NCI-H345 treated with DMSO at 0.1 percent for 48 hours (cell line): ENCODE results near the gene SENP3.
"Not testable (repeated sequence)": the region's sequence is repeated elsewhere in the genome, so short reads cannot be mapped to it uniquely, and the experiment has no call there.

ENCODE experiments used
- DNase-seq: peaks from one replicate; lab custom pipeline; 2025; ENCODE audit not compliant: unreplicated experiment; lab: John Stamatoyannopoulos, UW

The SENP3 gene

DNA sequence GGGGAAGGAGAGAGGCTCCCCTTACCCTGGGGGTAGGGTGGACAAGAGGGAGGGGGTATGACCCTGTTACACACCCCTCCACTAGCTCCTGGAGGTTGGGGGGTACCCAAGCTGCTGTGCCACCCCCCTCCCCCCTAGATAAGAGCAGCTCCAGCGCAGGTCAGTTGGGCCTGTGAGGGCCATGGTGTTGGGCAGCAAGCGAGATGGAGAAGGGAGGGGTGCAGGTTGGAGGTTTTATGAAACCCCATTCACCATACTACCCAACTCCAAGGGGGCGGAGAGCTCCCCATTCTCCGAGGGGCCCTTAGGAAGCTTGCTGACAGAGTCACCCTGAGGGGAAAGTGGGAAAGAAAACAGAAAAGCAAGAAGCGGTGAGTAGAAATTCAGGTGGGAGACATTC is 29.9 kb downstream of the SENP3 start:
- DNase-seq: no peak

DNA sequence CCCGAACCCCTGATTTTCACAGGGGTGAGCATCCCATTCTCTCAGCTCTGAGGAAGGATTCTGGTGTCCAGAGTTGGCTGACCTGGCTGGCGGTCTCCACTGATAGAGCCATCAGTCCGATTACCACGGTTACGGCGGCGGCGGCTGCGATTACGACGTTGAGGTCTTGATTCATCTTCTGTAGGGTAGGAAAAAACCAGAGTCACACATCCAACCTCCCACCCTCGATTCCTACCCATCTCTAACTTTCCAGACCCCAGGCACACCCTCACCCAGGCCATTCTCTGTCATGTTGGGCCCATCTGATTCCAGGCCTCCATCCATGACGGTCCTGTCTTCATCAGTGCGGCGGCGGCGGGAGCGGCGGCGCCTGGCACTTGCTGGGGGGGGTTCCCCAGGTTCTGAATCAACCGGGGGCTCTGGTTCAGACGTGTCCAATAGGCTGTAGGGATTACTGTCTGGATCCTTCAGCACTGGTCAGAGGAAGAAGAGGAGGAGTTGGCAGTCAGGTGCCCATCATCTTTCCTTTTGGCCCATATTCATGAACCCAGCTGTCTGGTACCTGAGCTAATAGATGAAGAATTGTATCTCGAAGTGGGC is 30.8 kb downstream of the SENP3 start:
- DNase-seq: no peak

DNA sequence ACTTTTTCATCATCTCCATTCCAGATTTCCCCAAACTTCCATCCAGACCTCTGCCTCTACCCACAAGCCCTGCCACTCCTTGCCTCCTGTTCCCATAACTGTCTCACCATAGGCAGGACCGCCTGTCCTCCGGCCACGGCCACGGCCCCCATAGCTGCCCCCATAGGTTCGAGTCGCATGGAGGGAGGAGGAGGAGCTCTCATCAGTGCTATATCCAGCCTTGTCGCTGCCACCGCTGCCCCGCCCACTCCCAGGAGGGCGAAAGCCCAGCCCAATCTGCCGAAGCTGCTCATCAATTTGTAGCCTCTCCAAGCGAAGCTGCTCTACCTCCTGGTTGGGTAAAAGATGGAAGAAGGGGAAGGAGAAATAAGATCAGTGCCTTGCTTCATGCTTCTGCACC is 31.6 kb downstream of the SENP3 start:
- DNase-seq: no peak

DNA sequence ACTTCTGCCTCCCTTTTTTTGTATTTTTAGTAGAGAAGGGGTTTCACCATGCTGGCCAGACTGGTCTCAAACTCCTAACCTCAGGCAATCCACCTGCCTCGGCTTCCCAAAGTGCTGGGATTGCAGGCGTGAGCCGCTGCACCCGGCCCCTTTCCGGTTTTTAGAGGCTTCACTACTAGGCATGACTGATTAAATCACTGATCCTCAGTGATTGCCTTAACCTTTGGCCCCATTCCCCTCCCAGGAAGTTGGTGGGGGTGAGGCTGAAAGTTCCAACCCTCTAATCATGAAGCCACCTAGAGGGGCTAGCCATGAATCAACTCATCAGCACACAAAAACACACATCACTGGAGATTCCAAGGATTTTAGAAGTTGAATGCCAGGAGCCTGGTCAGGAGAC is 35.8 kb downstream of the SENP3 start:
- DNase-seq: not testable (repeated sequence)

DNA sequence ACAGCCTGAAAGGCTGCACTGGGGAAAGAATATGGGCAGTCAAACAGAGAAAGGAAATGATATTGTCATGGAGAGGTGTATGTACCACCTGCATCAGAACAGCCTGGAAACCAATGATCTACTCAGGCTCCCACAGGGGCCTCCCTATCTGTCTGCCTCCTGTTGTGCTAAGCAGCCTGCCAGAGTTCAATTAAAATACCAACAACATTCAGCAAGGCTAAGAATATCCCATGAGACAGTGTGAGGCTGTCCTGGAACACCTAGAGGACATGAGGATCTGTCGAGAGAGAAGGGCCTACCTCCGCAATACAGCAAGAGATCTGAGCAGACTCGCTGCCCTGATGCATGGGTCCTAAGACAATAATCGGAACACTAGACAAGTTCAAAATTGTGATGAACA is 44.6 kb downstream of the SENP3 start:
- DNase-seq: no peak

DNA sequence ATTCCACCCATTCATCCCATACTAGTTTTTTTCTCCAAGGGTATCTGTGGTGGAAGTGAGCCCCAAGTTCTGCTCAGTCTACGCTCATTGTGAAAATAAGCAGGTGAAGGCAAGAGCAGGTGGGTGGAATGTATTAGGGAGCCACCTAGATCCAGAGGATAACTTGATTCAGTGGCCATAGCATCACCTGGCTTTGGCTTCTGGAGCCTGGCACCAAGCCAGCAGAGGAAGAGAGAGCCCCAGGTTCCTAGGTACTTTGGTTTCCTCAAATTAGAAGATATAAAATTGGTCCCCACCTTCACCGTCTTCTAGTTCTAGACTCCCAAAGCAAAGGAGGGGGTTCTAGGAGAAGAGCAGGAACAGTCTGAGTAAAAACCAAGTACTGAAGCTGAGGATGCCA is 48.9 kb downstream of the SENP3 start:
- DNase-seq: no peak

DNA sequence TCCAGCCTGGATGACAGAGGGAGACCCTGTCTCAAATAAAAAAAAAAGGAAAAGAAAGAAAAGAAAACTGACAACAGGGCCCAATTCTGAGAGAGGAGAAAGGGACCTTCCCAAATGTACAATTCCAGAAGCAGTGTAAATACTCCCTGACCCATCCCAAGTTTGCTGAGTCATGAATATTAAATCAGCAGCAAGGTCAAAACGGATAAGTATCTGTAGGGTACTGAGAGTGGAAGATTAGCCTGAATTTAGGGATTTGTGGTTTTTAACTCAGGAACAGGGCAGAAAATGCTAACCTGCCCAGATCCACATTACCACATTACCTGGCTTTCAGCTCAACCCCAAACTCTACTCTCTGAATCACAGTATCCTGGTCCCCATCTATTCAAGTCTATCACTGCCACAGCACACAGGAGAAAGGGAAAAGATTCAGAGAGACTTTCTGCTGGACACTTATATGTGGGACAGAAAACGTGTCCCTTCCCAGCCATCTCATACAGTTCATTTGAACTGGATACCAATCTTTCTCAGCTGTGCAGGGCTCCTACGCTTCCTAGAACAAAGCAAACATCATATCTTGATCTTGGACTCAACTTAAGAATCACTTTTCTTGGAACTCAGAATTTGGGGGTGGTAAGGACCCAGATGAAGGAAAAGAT is 50.0 kb downstream of the SENP3 start:
- DNase-seq: no peak

DNA sequence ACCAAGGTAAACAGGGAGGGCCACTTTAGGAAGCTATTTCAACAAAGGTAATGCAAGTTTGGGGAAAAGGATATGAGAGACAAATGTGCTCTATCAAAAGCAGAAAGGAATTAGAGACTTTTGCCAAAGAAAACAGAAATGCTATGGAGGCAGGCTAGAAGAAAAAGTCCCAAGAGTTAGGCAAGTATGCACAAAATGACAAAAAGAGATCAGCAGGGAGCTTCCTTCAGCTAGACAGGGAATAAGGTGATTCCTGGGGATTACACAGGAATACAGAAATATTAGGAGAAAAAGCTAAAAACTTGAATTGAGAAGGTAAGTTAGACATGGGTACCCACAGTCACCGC is 50.5 kb downstream of the SENP3 start:
- no peak for DNase-seq

DNA sequence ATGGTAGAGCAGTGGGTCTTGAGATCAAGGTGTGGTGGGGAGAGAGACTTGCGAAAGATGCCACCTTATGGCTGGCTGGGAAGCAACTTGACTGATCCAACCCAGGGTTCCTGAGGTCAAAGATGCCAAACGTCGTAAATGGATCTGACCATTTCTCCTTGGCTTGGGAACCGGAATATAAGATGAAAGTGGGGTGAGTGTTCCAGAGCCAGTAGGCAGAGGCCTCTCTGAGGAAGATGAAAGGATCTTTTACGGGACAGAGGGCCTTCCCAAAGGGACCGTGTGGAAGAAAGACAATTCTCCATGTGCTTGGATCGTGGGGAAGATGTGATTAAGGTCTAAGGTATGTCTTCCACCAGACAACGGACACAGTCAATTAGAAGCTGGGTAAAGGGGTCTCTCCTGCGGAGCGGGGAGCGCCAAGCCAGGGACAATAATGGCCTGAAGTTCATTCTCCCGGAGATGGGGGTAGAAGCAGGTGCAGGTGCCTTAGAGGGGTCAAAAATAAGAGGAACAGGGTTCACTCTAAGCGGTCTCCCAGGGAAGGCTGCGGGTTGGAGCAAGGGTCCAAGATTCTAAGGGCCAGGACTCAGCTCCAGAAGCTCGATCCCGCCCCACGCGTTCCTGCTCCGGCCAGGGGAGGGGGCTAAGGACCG is 52.2 kb downstream of the SENP3 start:
- no peak for DNase-seq

DNA sequence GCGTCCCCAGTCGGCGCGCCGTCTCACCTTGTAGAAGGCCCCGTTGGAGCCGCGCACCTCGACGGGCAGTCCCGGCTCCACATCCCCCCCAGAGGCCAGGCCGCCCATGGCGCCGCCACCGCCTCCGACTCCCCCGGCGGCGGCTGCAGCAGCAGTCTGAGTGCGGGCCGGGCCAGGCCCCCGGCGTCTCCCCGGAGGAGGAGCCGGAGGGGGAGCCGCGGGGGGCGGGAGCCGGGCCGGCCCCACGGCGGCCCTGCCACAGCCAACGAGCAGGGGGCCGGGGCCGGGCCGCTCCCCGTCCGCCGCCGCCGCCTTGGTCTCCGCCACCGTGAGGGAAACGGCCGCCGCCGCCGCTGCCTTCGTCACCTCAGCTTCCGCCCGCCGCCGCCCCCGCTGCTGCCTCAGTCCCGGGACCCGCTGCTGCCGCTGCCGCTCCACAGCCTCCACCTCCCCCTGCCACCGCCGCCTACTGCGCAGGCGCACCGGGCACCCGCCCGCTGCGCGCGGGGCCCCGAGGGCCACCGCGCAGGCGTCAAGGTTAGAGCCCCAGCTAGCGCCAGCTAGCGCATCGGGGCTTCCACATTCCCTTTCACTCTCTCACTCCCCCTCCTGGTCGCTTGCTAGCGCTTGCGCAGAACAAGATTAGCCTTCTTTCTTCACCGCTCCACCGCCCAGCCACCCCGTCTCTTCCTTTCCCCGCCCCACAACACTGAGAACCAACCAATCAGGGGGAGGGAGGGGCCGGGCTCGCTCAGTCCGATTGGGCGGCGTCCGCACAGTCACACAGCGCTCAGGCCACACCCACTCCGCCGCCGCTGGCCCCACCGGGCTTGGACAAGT is 52.9 kb downstream of the SENP3 start, which contains the start of gene FXR2:
FXR2 (minus strand) TSS at position 473 of the 840 bp plus-strand sequence; CDS start at position 108, 365 bp downstream.
- peak; percentile 96 for DNase-seq

DNA sequence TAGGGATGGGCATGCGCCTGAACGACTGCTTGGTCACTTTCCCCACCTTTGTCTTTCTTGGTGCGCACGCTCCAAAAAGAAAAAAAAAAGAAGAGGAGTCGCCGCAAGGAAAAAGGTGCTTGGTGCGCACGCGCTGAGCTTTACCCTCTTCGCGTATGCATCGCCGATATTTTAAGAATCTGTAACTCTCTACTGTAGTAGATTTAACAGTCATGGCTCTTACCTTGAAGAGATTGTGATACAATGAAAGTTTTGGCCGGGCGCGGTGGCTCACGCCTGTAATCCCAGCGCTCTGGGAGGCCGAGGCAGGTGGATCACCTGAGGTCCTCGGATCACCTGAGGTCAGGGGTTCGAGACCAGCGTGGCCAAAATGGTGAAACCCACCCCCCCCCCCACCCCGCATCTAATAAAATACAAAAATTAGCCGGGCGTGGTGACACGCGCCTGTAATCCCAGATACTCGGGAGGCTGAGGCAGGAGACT is 53.6 kb downstream of the SENP3 start:
- DNase-seq: no peak

DNA sequence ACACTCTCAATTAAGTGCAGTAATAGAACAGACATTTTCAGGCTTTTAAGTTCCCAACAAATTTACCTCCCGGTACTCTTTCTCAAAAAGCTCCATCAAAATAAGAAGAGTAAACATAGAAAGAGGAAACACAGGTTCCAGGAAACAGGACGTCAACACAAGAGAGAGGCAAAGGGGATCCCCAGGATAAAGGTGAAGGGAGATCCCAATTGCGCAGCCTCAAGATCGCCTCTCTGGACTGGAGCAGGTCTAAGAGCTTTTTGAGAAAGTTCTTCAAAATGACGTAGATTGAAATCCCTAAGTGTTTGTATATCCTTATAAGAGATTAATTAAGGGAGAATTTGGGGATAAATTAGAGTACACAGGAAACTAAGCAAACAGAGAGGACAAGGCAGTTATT is 56.9 kb downstream of the SENP3 start:
- no peak for DNase-seq

DNA sequence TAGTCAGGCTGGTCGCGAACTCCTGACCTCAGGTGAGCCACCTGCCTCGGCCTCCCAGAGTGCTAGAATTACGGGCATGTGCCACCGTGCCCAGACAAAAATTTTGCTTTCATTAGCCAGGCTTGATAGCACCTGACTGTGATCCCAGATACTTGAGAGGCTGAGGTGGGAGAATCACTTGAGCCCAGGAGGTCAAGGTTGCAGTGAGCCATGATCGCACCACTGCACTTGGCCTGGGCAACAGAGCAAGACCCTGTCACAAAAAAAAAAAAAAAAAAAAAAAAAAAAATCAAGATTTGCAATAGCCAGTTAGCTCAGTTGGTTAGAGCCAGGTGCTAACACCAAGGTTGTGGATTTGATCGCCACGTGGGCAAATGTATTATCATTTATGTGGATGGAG is 59.1 kb downstream of the SENP3 start:
- DNase-seq: no peak
